Measurements from ENCODE around the gene DUOXA1. TPM values are rescaled to one million over a fixed set of nuclear protein-coding genes. Genes with fewer than 3 reads are reported as not detected.

DUOXA1 gene
- total RNA-seq, 1 donor = 0.36 TPM

GRCh38 chr15:45114076-45114750 is 15.5 kb downstream of the DUOXA1 start, which contains the start of the genes DUOX2 and DUOXA2:
DUOX2 (minus strand) TSS chr15:45114172; CDS start chr15:45113411, 761 bp downstream.
DUOXA2 (plus strand) TSS chr15:45114326; CDS start chr15:45114606, 280 bp downstream.
- H3K79me2 ChIP-seq (ENCODE audit: insufficient read depth, low read length) = no peaks in the 10 kb centered on the region
- H3K4me1 ChIP-seq (ENCODE audit: insufficient read depth, low read length) = no peaks in the 10 kb centered on the region
- no peak within 1 kb of the TSS for H3K27ac ChIP-seq (ENCODE audit: low read depth, low read length)
- H3K36me3 ChIP-seq (ENCODE audit: insufficient read depth, low read length) = no peaks in the 10 kb centered on the region
- H3K4me2 ChIP-seq (ENCODE audit: insufficient read depth, low read length) = no peak within 1 kb of the TSS
- H2AFZ ChIP-seq (ENCODE audit: low read length) = no peak within 1 kb of the TSS
- H3K27me3 ChIP-seq (ENCODE audit: insufficient read depth, low read length) = peaks cover 81% of the 10 kb centered on the region
- DNase-seq (ENCODE audit: insufficient read length, low spot score, missing footprints) = peak; percentile 90
- no peaks in the 10 kb centered on the region for H4K20me1 ChIP-seq (ENCODE audit: insufficient read depth, low read length)
- H3K4me3 ChIP-seq (ENCODE audit: insufficient read depth, low read length) = no peak within 1 kb of the TSS
- TF ChIP-seq, protein P1, sequence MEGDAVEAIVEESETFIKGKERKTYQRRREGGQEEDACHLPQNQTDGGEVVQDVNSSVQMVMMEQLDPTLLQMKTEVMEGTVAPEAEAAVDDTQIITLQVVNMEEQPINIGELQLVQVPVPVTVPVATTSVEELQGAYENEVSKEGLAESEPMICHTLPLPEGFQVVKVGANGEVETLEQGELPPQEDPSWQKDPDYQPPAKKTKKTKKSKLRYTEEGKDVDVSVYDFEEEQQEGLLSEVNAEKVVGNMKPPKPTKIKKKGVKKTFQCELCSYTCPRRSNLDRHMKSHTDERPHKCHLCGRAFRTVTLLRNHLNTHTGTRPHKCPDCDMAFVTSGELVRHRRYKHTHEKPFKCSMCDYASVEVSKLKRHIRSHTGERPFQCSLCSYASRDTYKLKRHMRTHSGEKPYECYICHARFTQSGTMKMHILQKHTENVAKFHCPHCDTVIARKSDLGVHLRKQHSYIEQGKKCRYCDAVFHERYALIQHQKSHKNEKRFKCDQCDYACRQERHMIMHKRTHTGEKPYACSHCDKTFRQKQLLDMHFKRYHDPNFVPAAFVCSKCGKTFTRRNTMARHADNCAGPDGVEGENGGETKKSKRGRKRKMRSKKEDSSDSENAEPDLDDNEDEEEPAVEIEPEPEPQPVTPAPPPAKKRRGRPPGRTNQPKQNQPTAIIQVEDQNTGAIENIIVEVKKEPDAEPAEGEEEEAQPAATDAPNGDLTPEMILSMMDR (IDR thresholded peaks at IDR 0.05; ENCODE audit: extremely low read depth, low read depth, low read length) = no peak
- no peaks in the 10 kb centered on the region for H3K9me3 ChIP-seq (ENCODE audit: low read depth, low read length)

DNA sequence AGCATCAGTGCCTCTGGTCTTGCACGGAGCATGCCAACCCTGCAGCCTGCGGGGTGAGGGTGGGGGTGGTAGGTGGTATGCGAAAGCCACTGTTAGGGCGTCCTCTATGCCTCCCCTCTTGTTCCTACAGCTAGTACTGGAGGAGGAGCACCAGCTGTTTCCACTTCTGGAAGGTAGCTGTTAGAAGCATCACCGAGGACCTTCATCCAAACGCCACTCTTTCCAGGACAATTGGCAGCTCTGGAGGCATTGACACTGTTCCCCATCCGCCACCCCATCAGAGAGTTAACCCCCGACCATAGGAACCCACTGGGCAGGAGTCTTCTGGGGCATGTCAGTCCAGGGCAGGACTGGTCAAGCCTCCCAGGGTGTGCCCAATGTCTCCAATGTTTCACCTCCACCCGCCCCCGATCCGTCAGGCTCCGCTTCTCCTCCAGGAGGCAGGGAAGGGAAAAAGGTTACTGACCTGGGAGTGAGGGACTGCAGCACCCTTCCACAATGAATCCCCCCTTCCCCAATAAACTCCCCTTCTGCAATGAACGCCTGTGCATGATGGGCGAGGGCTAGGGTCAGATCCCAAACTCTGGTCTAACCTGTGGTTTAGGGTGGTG is 16.2 kb downstream of the DUOXA1 start:
- H3K4me2 ChIP-seq (ENCODE audit: insufficient read depth, low read length) = no peak overlapping the region

DNA sequence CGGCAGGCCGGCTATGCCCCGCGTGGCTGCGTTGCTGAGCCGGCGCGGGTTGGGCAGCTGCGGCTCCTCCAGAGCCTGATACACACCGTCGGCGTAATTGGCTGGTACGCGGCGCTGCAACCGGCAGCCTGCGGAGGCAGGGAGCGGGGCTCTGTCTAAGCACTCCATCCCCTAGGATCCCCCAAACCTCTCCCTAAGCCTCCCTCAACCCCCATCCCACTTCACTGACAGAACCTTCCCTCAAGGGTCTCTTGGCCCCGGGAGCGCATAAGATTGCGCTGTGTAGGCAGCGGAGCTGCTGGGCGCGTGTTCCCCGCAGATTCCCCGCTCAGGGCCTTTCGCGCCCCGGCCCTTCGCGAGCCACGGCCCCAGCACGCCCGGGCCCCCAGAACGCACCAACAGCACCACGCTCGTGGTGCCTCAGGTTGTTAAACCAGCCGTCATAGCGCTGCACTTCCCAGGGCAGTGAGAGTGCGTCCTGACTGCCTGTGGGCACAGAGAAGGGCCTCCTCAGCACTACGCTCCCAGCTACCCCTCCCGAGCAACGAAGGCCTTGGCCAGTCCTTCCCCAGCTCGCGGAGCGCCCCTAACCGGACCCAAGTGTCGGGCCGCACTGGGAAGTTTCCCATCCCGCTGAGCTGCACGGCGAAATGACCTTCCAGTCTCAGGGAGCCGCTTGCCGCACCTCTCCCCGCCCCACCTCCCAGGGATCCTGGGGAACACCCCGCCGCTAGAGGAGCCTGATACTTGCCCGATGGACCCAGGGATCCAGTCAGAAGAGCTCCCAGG is 16.9 kb downstream of the DUOXA1 start:
- Histone ChIP-seq H3K4me1 (ENCODE audit: insufficient read depth, low read length) (no peaks in the 10 kb centered on the region), H3K9me3 (ENCODE audit: low read depth, low read length) (no peaks in the 10 kb centered on the region), H3K27ac (ENCODE audit: low read depth, low read length) (no peak overlapping the region), H4K20me1 (ENCODE audit: insufficient read depth, low read length) (no peaks in the 10 kb centered on the region), H3K79me2 (ENCODE audit: insufficient read depth, low read length) (no peaks in the 10 kb centered on the region), H2AFZ (ENCODE audit: low read length) (no peak overlapping the region), H3K4me2 (ENCODE audit: insufficient read depth, low read length) (no peak overlapping the region), H3K36me3 (ENCODE audit: insufficient read depth, low read length) (no peaks in the 10 kb centered on the region), H3K4me3 (ENCODE audit: insufficient read depth, low read length) (no peak overlapping the region), H3K27me3 (ENCODE audit: insufficient read depth, low read length) (peaks cover 91% of the 10 kb centered on the region)
- TF ChIP-seq, protein P1 (IDR thresholded peaks at IDR 0.05; ENCODE audit: extremely low read depth, low read depth, low read length) = no peak
- DNase-seq (ENCODE audit: insufficient read length, low spot score, missing footprints) = peak; percentile 83

More for the DNA sequence above, 16.2 kb downstream of the DUOXA1 start:
- peak; percentile 79 for DNase-seq (ENCODE audit: insufficient read length, low spot score, missing footprints)
- H2AFZ ChIP-seq (ENCODE audit: low read length) = no peak overlapping the region
- H3K36me3 ChIP-seq (ENCODE audit: insufficient read depth, low read length) = no peaks in the 10 kb centered on the region
- no peak overlapping the region for H3K27ac ChIP-seq (ENCODE audit: low read depth, low read length)
- TF ChIP-seq, protein P1 (IDR thresholded peaks at IDR 0.05; ENCODE audit: extremely low read depth, low read depth, low read length) = no peak
- no peak overlapping the region for H3K4me3 ChIP-seq (ENCODE audit: insufficient read depth, low read length)
- H3K79me2 ChIP-seq (ENCODE audit: insufficient read depth, low read length) = no peaks in the 10 kb centered on the region
- H3K4me1 ChIP-seq (ENCODE audit: insufficient read depth, low read length) = no peaks in the 10 kb centered on the region
- no peaks in the 10 kb centered on the region for H4K20me1 ChIP-seq (ENCODE audit: insufficient read depth, low read length)
- peaks cover 86% of the 10 kb centered on the region for H3K27me3 ChIP-seq (ENCODE audit: insufficient read depth, low read length)
- no peaks in the 10 kb centered on the region for H3K9me3 ChIP-seq (ENCODE audit: low read depth, low read length)
